ENCODE measurements around the gene PHGDH.

Gene PHGDH

DNA sequence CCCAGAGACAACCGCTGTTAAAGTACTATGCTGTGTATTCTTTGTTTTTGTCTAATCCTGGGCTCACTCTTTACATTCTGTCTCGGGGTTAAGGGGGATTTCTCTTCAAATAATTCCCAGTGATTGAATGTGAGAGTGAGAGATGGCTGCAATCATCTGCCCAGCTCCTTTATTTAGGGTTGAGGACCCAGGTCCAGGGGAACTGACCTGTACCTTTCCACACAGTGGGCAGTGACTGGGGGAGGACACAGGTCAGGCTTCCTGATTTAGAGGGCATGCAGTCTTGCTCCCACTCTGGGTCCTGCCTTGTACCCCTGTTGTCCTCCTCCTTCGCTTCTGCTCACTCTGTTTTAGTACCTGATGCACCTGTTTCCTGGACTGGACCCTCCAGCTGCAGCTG lies 22.0 kb downstream of the PHGDH start:
- no peak for TF ChIP-seq GATA2 (IDR thresholded peaks at IDR 0.05; ENCODE audit: low read depth, low read length)
- TF ChIP-seq GATA3 (IDR thresholded peaks at IDR 0.05; ENCODE audit: low read depth, low read length) = no peak

DNA sequence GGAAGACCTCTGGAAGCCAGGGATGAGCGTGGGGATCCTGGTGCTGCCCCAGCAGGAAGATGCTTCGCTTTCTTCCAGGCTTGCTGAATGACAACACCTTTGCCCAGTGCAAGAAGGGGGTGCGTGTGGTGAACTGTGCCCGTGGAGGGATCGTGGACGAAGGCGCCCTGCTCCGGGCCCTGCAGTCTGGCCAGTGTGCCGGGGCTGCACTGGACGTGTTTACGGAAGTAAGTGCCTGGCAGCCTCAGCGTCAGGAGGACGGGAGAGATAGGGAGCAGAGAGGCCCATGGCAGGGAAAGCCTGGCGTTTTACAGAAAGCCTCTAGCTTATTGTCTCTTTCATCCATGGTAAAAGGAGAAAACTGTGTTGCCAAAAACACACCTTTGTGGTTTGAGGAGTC lies 23.5 kb downstream of the PHGDH start:
- TF ChIP-seq GATA2 (IDR thresholded peaks at IDR 0.05; ENCODE audit: low read depth, low read length) (no peak), GATA3 (IDR thresholded peaks at IDR 0.05; ENCODE audit: low read depth, low read length) (no peak)

GRCh38 chr1:119736649-119737039 lies 24.9 kb downstream of the PHGDH start:
- TF ChIP-seq GATA2 (IDR thresholded peaks at IDR 0.05; ENCODE audit: low read depth, low read length) = no peak
- no peak for TF ChIP-seq GATA3 (IDR thresholded peaks at IDR 0.05; ENCODE audit: low read depth, low read length)

GRCh38 chr1:119737040-119737682 lies 25.4 kb downstream of the PHGDH start:
- TF ChIP-seq GATA3 (IDR thresholded peaks at IDR 0.05; ENCODE audit: low read depth, low read length) (no peak), GATA2 (IDR thresholded peaks at IDR 0.05; ENCODE audit: low read depth, low read length) (no peak)

GRCh38 chr1:119738100-119738720 lies 26.5 kb downstream of the PHGDH start:
- TF ChIP-seq GATA3 (IDR thresholded peaks at IDR 0.05; ENCODE audit: low read depth, low read length) (no peak), GATA2 (IDR thresholded peaks at IDR 0.05; ENCODE audit: low read depth, low read length) (no peak)

GRCh38 chr1:119739150-119739549 lies 27.4 kb downstream of the PHGDH start:
- TF ChIP-seq GATA2 (IDR thresholded peaks at IDR 0.05; ENCODE audit: low read depth, low read length) = no peak
- TF ChIP-seq GATA3 (IDR thresholded peaks at IDR 0.05; ENCODE audit: low read depth, low read length) = no peak

DNA sequence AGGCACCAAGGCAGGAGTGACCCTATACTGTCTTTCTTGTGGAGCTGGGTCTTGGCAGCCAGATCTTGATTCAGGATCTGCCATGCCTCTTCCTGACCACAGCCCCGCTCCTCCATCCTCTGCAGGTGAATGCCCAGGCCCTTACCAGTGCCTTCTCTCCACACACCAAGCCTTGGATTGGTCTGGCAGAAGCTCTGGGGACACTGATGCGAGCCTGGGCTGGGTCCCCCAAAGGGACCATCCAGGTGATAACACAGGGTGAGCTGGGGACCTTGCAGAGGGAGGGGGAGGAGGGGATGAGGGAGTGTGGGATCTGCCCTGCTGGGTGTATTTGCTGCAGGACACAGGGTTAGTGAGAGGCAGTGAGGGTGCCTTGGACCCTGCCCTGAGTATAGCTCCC lies 28.5 kb downstream of the PHGDH start:
- TF ChIP-seq GATA3 (IDR thresholded peaks at IDR 0.05; ENCODE audit: low read depth, low read length) (no peak), GATA2 (IDR thresholded peaks at IDR 0.05; ENCODE audit: low read depth, low read length) (no peak)

- TF ChIP-seq GATA3 (IDR thresholded peaks at IDR 0.05; ENCODE audit: low read depth, low read length) (no peak), GATA2 (IDR thresholded peaks at IDR 0.05; ENCODE audit: low read depth, low read length) (no peak)
Observed at GRCh38 chr1:119740896-119741780, 29.4 kb downstream of the PHGDH start.

GRCh38 chr1:119742202-119742601 lies 30.5 kb downstream of the PHGDH start:
- no peak for TF ChIP-seq GATA3 (IDR thresholded peaks at IDR 0.05; ENCODE audit: low read depth, low read length)
- no peak for TF ChIP-seq GATA2 (IDR thresholded peaks at IDR 0.05; ENCODE audit: low read depth, low read length)

GRCh38 chr1:119742677-119743076 lies 30.9 kb downstream of the PHGDH start:
- TF ChIP-seq GATA3 (IDR thresholded peaks at IDR 0.05; ENCODE audit: low read depth, low read length) (no peak), GATA2 (IDR thresholded peaks at IDR 0.05; ENCODE audit: low read depth, low read length) (no peak)

DNA sequence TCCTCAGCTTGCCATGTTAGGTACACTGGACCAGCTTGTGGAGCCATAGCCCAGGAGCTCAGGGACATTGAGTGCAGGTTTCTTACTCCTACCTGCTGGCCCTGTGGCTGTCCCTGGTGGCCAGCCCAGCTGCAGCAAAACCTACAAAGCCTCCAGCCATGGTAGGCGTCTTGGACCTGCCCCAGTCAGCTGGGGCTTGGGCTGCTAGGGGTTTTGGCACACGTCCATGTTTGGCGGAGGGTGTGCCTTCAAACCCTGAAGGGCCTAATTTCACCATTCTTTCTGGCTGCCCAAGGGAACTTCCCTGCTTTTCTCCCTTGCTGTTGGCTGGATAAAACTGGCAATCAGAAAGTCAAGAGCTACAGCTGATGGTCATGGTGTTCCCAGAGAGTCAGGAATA lies 31.6 kb downstream of the PHGDH start:
- TF ChIP-seq GATA3 (IDR thresholded peaks at IDR 0.05; ENCODE audit: low read depth, low read length) = no peak
- no peak for TF ChIP-seq GATA2 (IDR thresholded peaks at IDR 0.05; ENCODE audit: low read depth, low read length)

DNA sequence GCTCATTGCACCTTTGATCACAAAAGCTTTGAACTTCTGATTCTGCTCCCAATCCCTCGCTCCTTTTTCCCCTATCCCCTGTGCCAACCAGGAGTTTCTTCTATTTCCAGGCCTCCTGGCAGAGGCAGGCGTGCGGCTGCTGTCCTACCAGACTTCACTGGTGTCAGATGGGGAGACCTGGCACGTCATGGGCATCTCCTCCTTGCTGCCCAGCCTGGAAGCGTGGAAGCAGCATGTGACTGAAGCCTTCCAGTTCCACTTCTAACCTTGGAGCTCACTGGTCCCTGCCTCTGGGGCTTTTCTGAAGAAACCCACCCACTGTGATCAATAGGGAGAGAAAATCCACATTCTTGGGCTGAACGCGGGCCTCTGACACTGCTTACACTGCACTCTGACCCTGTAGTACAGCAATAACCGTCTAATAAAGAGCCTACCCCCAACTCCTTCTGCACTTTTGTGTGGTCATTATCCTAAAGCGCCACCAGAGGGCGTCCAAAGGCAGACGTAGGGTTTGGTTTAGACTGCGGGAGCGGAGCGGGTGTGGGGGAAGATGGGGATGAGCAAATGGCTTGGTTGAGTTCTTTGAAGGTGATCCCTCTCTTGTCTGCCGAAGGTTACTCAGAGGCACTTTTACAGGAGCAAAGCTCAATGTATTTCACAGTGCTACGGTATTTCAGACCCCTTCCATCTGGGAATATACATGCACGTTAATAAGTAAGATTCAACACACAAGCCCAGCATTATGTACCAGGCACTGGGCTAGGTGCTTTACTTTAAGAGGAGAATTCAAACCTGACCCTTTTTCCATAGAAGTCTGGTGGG lies 32.3 kb downstream of the PHGDH start:
- TF ChIP-seq GATA3 (IDR thresholded peaks at IDR 0.05; ENCODE audit: low read depth, low read length) (no peak), GATA2 (IDR thresholded peaks at IDR 0.05; ENCODE audit: low read depth, low read length) (no peak)

- TF ChIP-seq GATA3 (IDR thresholded peaks at IDR 0.05; ENCODE audit: low read depth, low read length) (no peak), GATA2 (IDR thresholded peaks at IDR 0.05; ENCODE audit: low read depth, low read length) (no peak)
Observed at GRCh38 chr1:119744598-119744942, 32.8 kb downstream of the PHGDH start.

DNA sequence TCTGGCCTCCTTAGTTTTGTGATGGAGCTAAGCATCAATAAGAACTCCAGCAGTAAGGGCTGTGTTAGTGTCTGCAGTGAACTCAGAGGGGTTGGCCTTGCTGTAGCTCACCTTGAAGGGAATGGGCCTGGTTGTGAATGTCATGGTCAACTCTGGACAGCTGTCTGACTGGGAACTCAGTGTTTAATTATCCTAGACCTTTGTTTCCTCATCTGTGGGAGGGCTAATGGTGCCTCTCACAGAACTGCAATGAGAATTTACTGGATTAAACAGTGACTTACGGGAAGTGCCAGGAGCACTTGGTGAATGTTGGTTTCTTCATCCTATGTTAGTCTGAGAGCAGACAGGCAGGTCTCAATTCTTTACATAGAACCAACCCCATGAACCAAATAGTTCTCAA lies 33.3 kb downstream of the PHGDH start:
- TF ChIP-seq GATA2 (IDR thresholded peaks at IDR 0.05; ENCODE audit: low read depth, low read length) = no peak
- no peak for TF ChIP-seq GATA3 (IDR thresholded peaks at IDR 0.05; ENCODE audit: low read depth, low read length)

All from SH-SY5Y (cell line).